ENCODE measurements around the gene GPR35.
A peak's percentile ranks its signal among the peaks of the same experiment; 100 is the strongest.
"Not testable (repeated sequence)": the region's sequence is repeated elsewhere in the genome, so short reads cannot be mapped to it uniquely, and the experiment has no call there.

The GPR35 gene

DNA sequence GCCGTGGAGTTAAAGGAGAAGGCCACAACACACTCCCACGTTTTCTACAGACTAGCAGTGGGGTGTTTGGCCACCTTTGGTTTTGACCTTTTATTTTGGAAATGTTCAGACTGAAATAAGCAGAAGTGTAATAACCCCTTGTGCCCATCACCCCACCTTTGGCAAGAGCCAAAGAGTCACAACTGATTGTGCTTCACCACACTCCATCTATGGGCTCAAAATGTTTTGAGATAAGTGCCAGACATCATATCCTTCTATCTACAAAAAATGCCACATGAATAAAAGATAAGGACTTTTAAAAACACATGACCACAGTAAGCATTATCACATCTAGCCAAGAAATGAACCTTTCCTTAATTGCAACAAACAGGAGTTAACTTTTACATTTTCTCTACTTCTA is 9.9 kb upstream of the GPR35 start:
- H3K9me3 Mint-ChIP-seq, result peaks cover 41% of the 10 kb centered on the region

DNA sequence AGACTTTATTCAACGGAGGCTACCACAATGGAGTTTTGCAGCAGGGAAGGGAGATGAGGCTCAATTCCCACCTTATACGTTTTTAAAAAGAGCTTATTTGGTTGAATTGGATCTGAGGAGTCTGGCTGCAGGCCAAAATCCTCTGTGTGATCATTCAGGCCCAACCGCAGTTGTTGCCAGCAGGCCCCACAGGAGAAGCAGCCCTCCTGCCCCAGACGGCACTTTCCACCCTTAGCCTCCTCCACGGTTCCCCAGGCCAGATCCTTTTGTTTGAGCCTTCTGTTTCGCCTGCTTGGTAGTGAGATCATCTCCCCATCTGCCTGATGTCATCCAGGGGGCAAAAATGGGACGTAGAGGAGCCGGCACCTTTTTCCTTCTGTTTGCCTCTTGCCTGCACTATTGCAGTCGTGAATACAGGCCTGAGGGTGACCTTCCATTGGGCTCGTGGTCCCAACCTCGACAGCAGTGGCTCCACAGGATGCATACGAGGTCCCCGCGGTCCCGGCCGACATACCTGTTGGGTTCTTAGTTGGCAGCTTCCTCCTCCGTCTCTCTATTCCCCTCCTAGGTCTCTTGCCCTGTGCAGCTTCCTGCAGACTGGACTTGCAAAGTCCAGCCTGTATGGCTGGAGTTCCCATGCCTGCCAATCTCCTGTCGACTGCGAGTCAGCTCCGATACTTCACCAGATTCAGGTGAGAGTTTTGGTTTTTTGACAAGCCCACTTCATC is 9.3 kb upstream of the GPR35 start:
- no peaks in the 10 kb centered on the region for H3K4me1 Mint-ChIP-seq
- peaks cover 41% of the 10 kb centered on the region for H3K9me3 Mint-ChIP-seq
- H3K4me3 Mint-ChIP-seq, result no peak overlapping the region
- no peaks in the 10 kb centered on the region for H3K27me3 Mint-ChIP-seq (ENCODE audit: low read depth, poor library complexity)
- DNase-seq, result no peak
- H3K36me3 Mint-ChIP-seq (ENCODE audit: low read depth), result peaks cover 33% of the 10 kb centered on the region
- H3K27ac Mint-ChIP-seq, result peak overlapping the region; percentile 64
- TF ChIP-seq, protein P1, sequence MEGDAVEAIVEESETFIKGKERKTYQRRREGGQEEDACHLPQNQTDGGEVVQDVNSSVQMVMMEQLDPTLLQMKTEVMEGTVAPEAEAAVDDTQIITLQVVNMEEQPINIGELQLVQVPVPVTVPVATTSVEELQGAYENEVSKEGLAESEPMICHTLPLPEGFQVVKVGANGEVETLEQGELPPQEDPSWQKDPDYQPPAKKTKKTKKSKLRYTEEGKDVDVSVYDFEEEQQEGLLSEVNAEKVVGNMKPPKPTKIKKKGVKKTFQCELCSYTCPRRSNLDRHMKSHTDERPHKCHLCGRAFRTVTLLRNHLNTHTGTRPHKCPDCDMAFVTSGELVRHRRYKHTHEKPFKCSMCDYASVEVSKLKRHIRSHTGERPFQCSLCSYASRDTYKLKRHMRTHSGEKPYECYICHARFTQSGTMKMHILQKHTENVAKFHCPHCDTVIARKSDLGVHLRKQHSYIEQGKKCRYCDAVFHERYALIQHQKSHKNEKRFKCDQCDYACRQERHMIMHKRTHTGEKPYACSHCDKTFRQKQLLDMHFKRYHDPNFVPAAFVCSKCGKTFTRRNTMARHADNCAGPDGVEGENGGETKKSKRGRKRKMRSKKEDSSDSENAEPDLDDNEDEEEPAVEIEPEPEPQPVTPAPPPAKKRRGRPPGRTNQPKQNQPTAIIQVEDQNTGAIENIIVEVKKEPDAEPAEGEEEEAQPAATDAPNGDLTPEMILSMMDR (IDR thresholded peaks at IDR 0.05), result no peak

More for the DNA sequence above, 9.9 kb upstream of the GPR35 start:
- TF ChIP-seq, protein P1 (IDR thresholded peaks at IDR 0.05), result no peak
- H3K4me3 Mint-ChIP-seq, result no peak overlapping the region
- no peaks in the 10 kb centered on the region for H3K27me3 Mint-ChIP-seq (ENCODE audit: low read depth, poor library complexity)
- no peaks in the 10 kb centered on the region for H3K4me1 Mint-ChIP-seq
- peaks cover 33% of the 10 kb centered on the region for H3K36me3 Mint-ChIP-seq (ENCODE audit: low read depth)
- DNase-seq, result no peak
- no peak overlapping the region for H3K27ac Mint-ChIP-seq

- not testable (repeated sequence) for H3K4me3 Mint-ChIP-seq; H3K27me3 Mint-ChIP-seq (ENCODE audit: low read depth, poor library complexity); DNase-seq; H3K4me1 Mint-ChIP-seq; H3K27ac Mint-ChIP-seq
- Mint-ChIP-seq H3K9me3 (peaks cover 38% of the 10 kb centered on the region), H3K36me3 (ENCODE audit: low read depth) (peaks cover 24% of the 10 kb centered on the region)
Measured at GRCh38 chr2:240616860-240617666, 8.2 kb upstream of the GPR35 start.

DNA sequence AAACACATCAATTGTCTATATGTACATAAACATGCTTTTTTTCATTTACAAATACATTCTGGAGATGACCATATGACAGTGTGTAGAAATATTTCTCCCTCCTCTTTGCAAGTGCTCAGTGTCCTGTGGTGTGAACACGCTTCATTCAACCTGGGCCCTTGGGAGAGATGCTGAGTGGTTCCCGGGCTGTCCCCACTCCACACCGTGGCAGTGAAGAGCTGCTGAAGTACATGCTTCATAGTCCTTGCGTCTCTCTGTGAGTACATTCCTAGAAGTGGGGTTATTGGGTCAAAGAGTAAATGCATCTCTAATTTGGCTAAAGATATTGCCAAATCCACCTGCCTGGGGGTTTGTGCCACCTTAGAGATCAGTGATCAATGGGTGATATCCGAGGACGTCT is 6.5 kb upstream of the GPR35 start:
- H3K36me3 Mint-ChIP-seq (ENCODE audit: low read depth), result peaks cover 24% of the 10 kb centered on the region
- TF ChIP-seq, protein P1 (IDR thresholded peaks at IDR 0.05), result no peak
- H3K27ac Mint-ChIP-seq, result no peak overlapping the region
- peaks cover 3% of the 10 kb centered on the region for H3K27me3 Mint-ChIP-seq (ENCODE audit: low read depth, poor library complexity)
- no peak overlapping the region for H3K4me3 Mint-ChIP-seq
- peaks cover 38% of the 10 kb centered on the region for H3K9me3 Mint-ChIP-seq
- peaks cover 11% of the 10 kb centered on the region for H3K4me1 Mint-ChIP-seq
- no peak for DNase-seq

- TF ChIP-seq, protein P1 (IDR thresholded peaks at IDR 0.05), result no peak
- Mint-ChIP-seq H3K4me1 (peaks cover 11% of the 10 kb centered on the region), H3K36me3 (ENCODE audit: low read depth) (peaks cover 24% of the 10 kb centered on the region), H3K4me3 (no peak overlapping the region), H3K27ac (no peak overlapping the region), H3K27me3 (ENCODE audit: low read depth, poor library complexity) (peaks cover 4% of the 10 kb centered on the region), H3K9me3 (peaks cover 38% of the 10 kb centered on the region)
- no peak for DNase-seq
Measured at GRCh38 chr2:240619506-240620148, 5.7 kb upstream of the GPR35 start.

- Mint-ChIP-seq H3K4me3 (no peak overlapping the region), H3K9me3 (peaks cover 38% of the 10 kb centered on the region), H3K4me1 (peaks cover 16% of the 10 kb centered on the region), H3K27ac (no peak overlapping the region), H3K36me3 (ENCODE audit: low read depth) (peaks cover 24% of the 10 kb centered on the region), H3K27me3 (ENCODE audit: low read depth, poor library complexity) (peaks cover 7% of the 10 kb centered on the region)
- TF ChIP-seq, protein P1 (IDR thresholded peaks at IDR 0.05), result no peak
- no peak for DNase-seq
Measured at GRCh38 chr2:240620149-240620731, 5.0 kb upstream of the GPR35 start.

Data from nephron progenitor cell (in vitro differentiated cells).